Measurements from ENCODE around the gene ZNF236. TPM values are rescaled to one million over a fixed set of nuclear protein-coding genes. Genes with fewer than 3 reads are reported as not detected.

ZNF236 gene
- total RNA-seq, 1 donor from 2014 or later: 14.5 TPM

- Histone ChIP-seq H3K27ac (no peak overlapping the region), H3K4me1 (no peaks in the 10 kb centered on the region), H3K27me3 (no peaks in the 10 kb centered on the region), H3K9me3 (no peaks in the 10 kb centered on the region), H3K36me3 (no peaks in the 10 kb centered on the region), H3K4me3 (no peak overlapping the region)
- TF ChIP-seq CTCF (IDR thresholded peaks at IDR 0.05): no peak
- no peak for TF ChIP-seq POLR2AphosphoS5 (IDR thresholded peaks at IDR 0.05; ENCODE audit: insufficient read depth in 1 of 2, low read depth in 1 of 2)
- no peak for TF ChIP-seq POLR2A (IDR thresholded peaks at IDR 0.05)
- DNase-seq (ENCODE audit: extremely low spot score in 2 of 2): peak; percentile 72 to 78
- intact Hi-C loops (cut with DNase I): loop anchor here (10.0 kb wide), 1 partner anchor 181 kb away; no protein-coding TSS in a partner anchor
Measured at GRCh38 chr18:76985156-76985950, 163.0 kb downstream of the ZNF236 start.

GRCh38 chr18:76985951-76986236, 163.5 kb downstream of the ZNF236 start:
- intact Hi-C loops (cut with DNase I): loop anchor here (10.0 kb wide), 1 partner anchor 181 kb away; no protein-coding TSS in a partner anchor
- TF ChIP-seq POLR2AphosphoS5 (IDR thresholded peaks at IDR 0.05; ENCODE audit: insufficient read depth in 1 of 2, low read depth in 1 of 2) (no peak), CTCF (IDR thresholded peaks at IDR 0.05) (no peak), POLR2A (IDR thresholded peaks at IDR 0.05) (no peak)
- DNase-seq (ENCODE audit: extremely low spot score in 2 of 2): peak; percentile 74
- H3K9me3 ChIP-seq: no peaks in the 10 kb centered on the region
- no peak overlapping the region for H3K4me3 ChIP-seq
- no peak overlapping the region for H3K27ac ChIP-seq
- H3K27me3 ChIP-seq: no peaks in the 10 kb centered on the region
- H3K4me1 ChIP-seq: no peaks in the 10 kb centered on the region
- H3K36me3 ChIP-seq: no peaks in the 10 kb centered on the region

GRCh38 chr18:76986406-76986805, 164.0 kb downstream of the ZNF236 start:
- DNase-seq (ENCODE audit: extremely low spot score in 2 of 2): peak; percentile 83 to 89
- Histone ChIP-seq H3K27ac (no peak overlapping the region), H3K9me3 (no peaks in the 10 kb centered on the region), H3K4me3 (no peak overlapping the region), H3K36me3 (no peaks in the 10 kb centered on the region), H3K4me1 (no peaks in the 10 kb centered on the region), H3K27me3 (no peaks in the 10 kb centered on the region)
- intact Hi-C loops (cut with DNase I): loop anchor here (10.0 kb wide), 1 partner anchor 182 kb away; no protein-coding TSS in a partner anchor
- no peak for TF ChIP-seq POLR2A (IDR thresholded peaks at IDR 0.05)
- TF ChIP-seq POLR2AphosphoS5 (IDR thresholded peaks at IDR 0.05; ENCODE audit: insufficient read depth in 1 of 2, low read depth in 1 of 2): no peak
- no peak for TF ChIP-seq CTCF (IDR thresholded peaks at IDR 0.05)

GRCh38 chr18:76988031-76988826, 165.9 kb downstream of the ZNF236 start:
- intact Hi-C loops (cut with DNase I): loop anchor here (10.0 kb wide), 1 partner anchor 183 kb away; no protein-coding TSS in a partner anchor
- no peak overlapping the region for H3K27ac ChIP-seq
- TF ChIP-seq CTCF (IDR thresholded peaks at IDR 0.05): no peak
- TF ChIP-seq POLR2A (IDR thresholded peaks at IDR 0.05): no peak
- no peak for TF ChIP-seq POLR2AphosphoS5 (IDR thresholded peaks at IDR 0.05; ENCODE audit: insufficient read depth in 1 of 2, low read depth in 1 of 2)

More at GRCh38 chr18:76988031-76988826, 165.9 kb downstream of the ZNF236 start:
- Histone ChIP-seq H3K9me3 (no peaks in the 10 kb centered on the region), H3K36me3 (no peaks in the 10 kb centered on the region), H3K27me3 (no peaks in the 10 kb centered on the region), H3K4me3 (no peak overlapping the region), H3K4me1 (no peaks in the 10 kb centered on the region)
- DNase-seq (ENCODE audit: extremely low spot score in 2 of 2): peak; percentile 72 to 78

Measured in vagina (tissue), 2 donors.